Uterus (tissue), 4 donors: ENCODE results near the gene DNMBP. TPM values are rescaled to one million over a fixed set of nuclear protein-coding genes. Genes with fewer than 3 reads are reported as not detected.
"Not testable (repeated sequence)": the region's sequence is repeated elsewhere in the genome, so short reads cannot be mapped to it uniquely, and the experiment has no call there.

Experiments
- DNase-seq, 2 donors: peaks; one replicate each; pipeline ENCODE4 v3.0.0-alpha.2; 2019 to 2020
- H3K27ac ChIP-seq, 2 donors: fragments of 200-600 bp; sonication (generic); 1 replicate in 1 of 2; 2 replicates in 1 of 2; pipeline ENCODE4 v1.5.1; 2016 to 2018
- H3K27me3 ChIP-seq, 2 donors: fragments of 200-600 bp; sonication (generic); one replicate each; pipeline ENCODE4 v1.5.1; 2018 to 2019; ENCODE audit warnings: control low read depth in 1 of 2
- H3K36me3 ChIP-seq, 2 donors: fragments of 200-600 bp; sonication (generic); one replicate each; pipeline ENCODE4 v1.5.1; 2019; ENCODE audit warnings: control low read depth in 1 of 2
- H3K4me1 ChIP-seq, 2 donors: fragments of 200-600 bp; sonication (generic); one replicate each; pipeline ENCODE4 v1.5.1; 2018 to 2019; ENCODE audit warnings: control low read depth in 1 of 2
- H3K4me3 ChIP-seq, 2 donors: fragments of 200-600 bp; sonication (generic); 1 replicate in 1 of 2; 2 replicates in 1 of 2; pipeline ENCODE4 v1.5.1; 2018 to 2019; ENCODE audit warnings: mild to moderate bottlenecking in 1 of 2
- H3K9me3 ChIP-seq, 2 donors: fragments of 200-600 bp; sonication (generic); one replicate each; pipeline ENCODE4 v1.5.1; 2019; ENCODE audit warnings: control low read depth in 1 of 2
- POLR2A ChIP-seq, 2 donors: fragments of 450-650 bp; IDR thresholded peaks; one replicate each; pipeline ENCODE4 v1.6.1; 2016; ENCODE audit warnings: antibody characterized with exemption in 2 of 2, mild to moderate bottlenecking in 1 of 2, moderate library complexity in 1 of 2
- intact Hi-C: fragments of 100-400 bp; cut with DNase I; formaldehyde crosslinking; loops from one replicate; pipeline ENCODE4 v1.15.1; 2023; ENCODE audit warnings: low total_unique reads
- total RNA-seq, 4 donors: library from RNA; depleted of rRNA in 3 of 4; stranded (reverse); fragments of >200 nt in 3 of 4; gene quantifications; one replicate each; pipeline versions ENCODE4 v1.1.0 to v1.2.4, GENCODE V29; 2014 to 2023
- TF ChIP-seq, protein P1 (sequence below), 4 experiments: fragments of 200-600 bp in 2 of 4; fragments of 450-650 bp in 2 of 4; sonication (generic) in 2 of 4; IDR thresholded peaks; one replicate each; pipeline ENCODE4 v1.5.1; 2016 to 2019; ENCODE audit warnings: antibody characterized with exemption in 4 of 4, mild to moderate bottlenecking in 2 of 4, moderate library complexity in 1 of 4
- donor health status: DM: yes; HTN: yes; CAD: no.

Gene DNMBP
- total RNA-seq, 4 donors from 2014 or later, result 5.9 to 34.9 (median 22.4) TPM

DNA sequence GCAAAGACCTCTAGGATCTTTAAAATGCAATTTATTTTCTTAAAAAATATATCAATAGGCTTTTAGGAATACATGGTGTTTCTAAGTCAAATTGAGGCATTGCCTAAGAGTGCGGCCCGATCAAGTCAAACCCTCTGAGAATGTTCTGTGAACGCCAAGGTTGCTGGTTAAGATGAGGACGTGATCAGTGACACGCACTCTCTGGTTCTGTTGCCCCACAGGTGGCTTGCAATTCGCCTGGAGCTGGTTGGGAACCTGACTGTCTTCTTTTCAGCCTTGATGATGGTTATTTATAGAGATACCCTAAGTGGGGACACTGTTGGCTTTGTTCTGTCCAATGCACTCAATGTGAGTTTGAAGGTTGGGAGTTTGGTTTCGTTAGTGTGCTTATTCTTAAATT is 168.0 kb downstream of the DNMBP start:
- Histone ChIP-seq H3K4me3 (no peak overlapping the region), H3K27me3 (no peaks in the 10 kb centered on the region), H3K9me3 (no peaks in the 10 kb centered on the region), H3K4me1 (no peaks in the 10 kb centered on the region), H3K36me3 (no peaks in the 10 kb centered on the region), H3K27ac (no peak overlapping the region)
- TF ChIP-seq, protein P1, sequence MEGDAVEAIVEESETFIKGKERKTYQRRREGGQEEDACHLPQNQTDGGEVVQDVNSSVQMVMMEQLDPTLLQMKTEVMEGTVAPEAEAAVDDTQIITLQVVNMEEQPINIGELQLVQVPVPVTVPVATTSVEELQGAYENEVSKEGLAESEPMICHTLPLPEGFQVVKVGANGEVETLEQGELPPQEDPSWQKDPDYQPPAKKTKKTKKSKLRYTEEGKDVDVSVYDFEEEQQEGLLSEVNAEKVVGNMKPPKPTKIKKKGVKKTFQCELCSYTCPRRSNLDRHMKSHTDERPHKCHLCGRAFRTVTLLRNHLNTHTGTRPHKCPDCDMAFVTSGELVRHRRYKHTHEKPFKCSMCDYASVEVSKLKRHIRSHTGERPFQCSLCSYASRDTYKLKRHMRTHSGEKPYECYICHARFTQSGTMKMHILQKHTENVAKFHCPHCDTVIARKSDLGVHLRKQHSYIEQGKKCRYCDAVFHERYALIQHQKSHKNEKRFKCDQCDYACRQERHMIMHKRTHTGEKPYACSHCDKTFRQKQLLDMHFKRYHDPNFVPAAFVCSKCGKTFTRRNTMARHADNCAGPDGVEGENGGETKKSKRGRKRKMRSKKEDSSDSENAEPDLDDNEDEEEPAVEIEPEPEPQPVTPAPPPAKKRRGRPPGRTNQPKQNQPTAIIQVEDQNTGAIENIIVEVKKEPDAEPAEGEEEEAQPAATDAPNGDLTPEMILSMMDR (IDR thresholded peaks at IDR 0.05), result no peak
- no peak for TF ChIP-seq POLR2A (IDR thresholded peaks at IDR 0.05)
- DNase-seq, result no peak
- intact Hi-C loops, result no loop called here

- H3K27me3 ChIP-seq, H3K27ac ChIP-seq, intact Hi-C loops, DNase-seq, H3K9me3 ChIP-seq, H3K36me3 ChIP-seq, H3K4me1 ChIP-seq, H3K4me3 ChIP-seq: not testable (repeated sequence)
These were observed 168.9 kb downstream of the DNMBP start for GRCh38 chr10:99840859-99841258.

DNA sequence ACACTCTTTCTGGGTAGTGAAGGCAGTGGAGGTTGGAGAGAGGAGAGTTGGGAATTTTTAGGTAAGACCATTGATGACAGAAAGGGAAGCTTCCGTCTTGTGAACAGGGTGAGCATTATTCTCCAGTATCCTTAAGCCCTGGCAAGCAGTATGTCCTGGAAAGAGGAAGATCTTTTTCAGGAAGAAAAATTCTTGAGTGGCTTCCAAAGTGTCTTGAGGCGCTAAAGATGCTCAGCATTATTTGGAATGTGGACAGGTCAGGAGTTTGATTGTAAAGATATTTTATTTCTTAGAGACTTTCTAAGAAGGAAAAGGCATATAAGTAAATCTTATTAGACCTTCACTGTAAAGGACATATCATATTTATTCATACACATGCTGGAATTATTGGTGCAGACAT is 173.0 kb downstream of the DNMBP start:
- no peak for DNase-seq
- Histone ChIP-seq H3K4me3 (no peak overlapping the region), H3K9me3 (no peaks in the 10 kb centered on the region), H3K27me3 (no peaks in the 10 kb centered on the region), H3K36me3 (no peaks in the 10 kb centered on the region), H3K27ac (no peak overlapping the region), H3K4me1 (no peaks in the 10 kb centered on the region)
- TF ChIP-seq, protein P1 (IDR thresholded peaks at IDR 0.05), result no peak
- TF ChIP-seq POLR2A (IDR thresholded peaks at IDR 0.05), result no peak
- intact Hi-C loops, result no loop called here

- TF ChIP-seq, protein P1 (IDR thresholded peaks at IDR 0.05), result no peak
- no peak for TF ChIP-seq POLR2A (IDR thresholded peaks at IDR 0.05)
- H3K9me3 ChIP-seq, result no peaks in the 10 kb centered on the region
- no peaks in the 10 kb centered on the region for H3K27me3 ChIP-seq
- intact Hi-C loops, result no loop called here
- DNase-seq, result no peak
- no peak overlapping the region for H3K4me3 ChIP-seq
- H3K36me3 ChIP-seq, result no peaks in the 10 kb centered on the region
- no peak overlapping the region for H3K27ac ChIP-seq
- no peaks in the 10 kb centered on the region for H3K4me1 ChIP-seq
These were observed 173.8 kb downstream of the DNMBP start for GRCh38 chr10:99835947-99836346.

DNA sequence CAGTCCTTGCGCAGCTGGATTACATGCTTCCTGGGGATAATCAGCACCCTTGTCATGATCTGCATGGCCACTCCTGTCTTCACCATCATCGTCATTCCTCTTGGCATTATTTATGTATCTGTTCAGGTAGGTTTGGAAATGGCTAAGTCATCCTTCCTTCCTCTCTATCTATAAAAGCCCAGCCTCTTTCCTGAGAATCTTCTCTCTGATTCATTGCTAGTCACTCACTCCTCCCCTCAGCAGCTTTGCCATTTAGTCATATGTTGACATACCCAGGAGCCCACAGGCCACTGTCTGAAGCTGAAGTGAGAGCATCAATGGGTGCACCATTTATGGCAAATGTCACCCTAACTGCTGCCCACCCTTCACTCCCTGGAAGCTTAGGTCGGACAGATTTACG is 175.3 kb downstream of the DNMBP start:
- intact Hi-C loops, result no loop called here
- no peaks in the 10 kb centered on the region for H3K36me3 ChIP-seq
- H3K4me1 ChIP-seq, result no peaks in the 10 kb centered on the region
- H3K27me3 ChIP-seq, result no peaks in the 10 kb centered on the region
- no peak overlapping the region for H3K27ac ChIP-seq
- H3K4me3 ChIP-seq, result no peak overlapping the region
- no peak for TF ChIP-seq POLR2A (IDR thresholded peaks at IDR 0.05)
- DNase-seq, result no peak
- H3K9me3 ChIP-seq, result no peaks in the 10 kb centered on the region

GRCh38 chr10:99832439-99832838 is 177.3 kb downstream of the DNMBP start:
- no peak for TF ChIP-seq POLR2A (IDR thresholded peaks at IDR 0.05)
- TF ChIP-seq, protein P1 (IDR thresholded peaks at IDR 0.05), result no peak
- no peak overlapping the region for H3K4me3 ChIP-seq
- intact Hi-C loops, result no loop called here
- H3K4me1 ChIP-seq, result no peaks in the 10 kb centered on the region
- DNase-seq, result no peak
- H3K36me3 ChIP-seq, result no peaks in the 10 kb centered on the region
- H3K27me3 ChIP-seq, result no peaks in the 10 kb centered on the region
- no peaks in the 10 kb centered on the region for H3K9me3 ChIP-seq
- H3K27ac ChIP-seq, result no peak overlapping the region
